D721Med (cell line): Measurements from ENCODE around the gene RFPL3.

Experiments used
- DNase-seq: peaks from one replicate; pipeline ENCODE4 v3.0.0; 2011; ENCODE audit warnings: low spot score; ENCODE audit not compliant: insufficient read length
- FAIRE-seq: peaks from 2 replicates; lab custom pipeline; 2011; peaks lifted over from hg19 to GRCh38; lab: Jason Lieb, UNC
- CTCF ChIP-seq: IDR thresholded peaks from 2 replicates; pipeline ENCODE4 v1.5.1; 2012; ENCODE audit warnings: mild to moderate bottlenecking, control low read depth; ENCODE audit not compliant: insufficient read depth; ENCODE audit errors: missing control alignments

RFPL3 gene

GRCh38 chr22:32324505-32325415 is 32.9 kb upstream of the RFPL3 start:
- DNase-seq = no peak
- TF ChIP-seq CTCF = no peak
- FAIRE-seq = no peak

GRCh38 chr22:32325416-32325801 is 32.3 kb upstream of the RFPL3 start:
- TF ChIP-seq CTCF = no peak
- no peak for DNase-seq
- FAIRE-seq = no peak

DNA sequence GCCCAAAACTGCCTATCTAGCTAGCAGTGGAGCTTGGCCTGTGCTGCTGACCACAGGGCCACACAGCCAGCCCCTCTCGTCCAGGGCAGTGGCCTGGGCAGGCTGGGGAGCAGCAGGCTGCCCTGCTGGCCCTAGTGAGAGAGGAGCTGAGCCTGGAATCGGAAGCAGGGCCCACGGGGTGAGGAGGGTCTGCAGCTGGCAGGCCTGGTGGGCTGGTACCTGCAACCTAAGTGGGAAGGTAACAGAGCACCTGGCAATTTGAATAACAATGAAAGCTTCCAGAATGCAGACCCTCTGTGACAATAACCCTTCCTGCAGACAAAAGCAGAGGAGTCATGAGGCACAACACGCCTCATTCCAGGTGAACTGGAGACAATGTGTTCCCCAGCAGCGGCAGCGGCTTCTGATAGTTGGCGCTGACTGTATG is 31.8 kb upstream of the RFPL3 start:
- DNase-seq = no peak
- TF ChIP-seq CTCF = no peak
- FAIRE-seq = no peak

GRCh38 chr22:32326647-32327046 is 31.0 kb upstream of the RFPL3 start:
- FAIRE-seq = no peak
- no peak for TF ChIP-seq CTCF
- DNase-seq = no peak

DNA sequence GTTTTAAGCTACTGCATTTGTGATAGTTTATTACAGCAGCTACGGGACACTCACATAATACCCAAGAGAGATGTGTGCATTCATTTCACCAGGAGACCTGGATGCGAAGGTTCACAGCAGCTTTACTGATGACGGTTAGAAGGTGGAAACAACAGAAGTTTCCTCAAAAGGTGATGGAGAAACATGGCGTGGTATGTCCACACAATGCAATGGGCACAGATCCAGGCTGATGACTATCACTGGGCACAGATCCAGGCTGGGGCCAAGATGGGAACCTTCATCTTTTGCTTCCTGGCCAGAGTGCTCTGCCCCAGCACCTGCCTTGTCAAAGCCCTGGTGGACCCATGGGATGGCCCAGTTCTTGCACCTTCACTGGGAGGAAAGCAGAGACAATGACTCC is 30.6 kb upstream of the RFPL3 start:
- no peak for TF ChIP-seq CTCF
- DNase-seq (no peak), FAIRE-seq (no peak)

DNA sequence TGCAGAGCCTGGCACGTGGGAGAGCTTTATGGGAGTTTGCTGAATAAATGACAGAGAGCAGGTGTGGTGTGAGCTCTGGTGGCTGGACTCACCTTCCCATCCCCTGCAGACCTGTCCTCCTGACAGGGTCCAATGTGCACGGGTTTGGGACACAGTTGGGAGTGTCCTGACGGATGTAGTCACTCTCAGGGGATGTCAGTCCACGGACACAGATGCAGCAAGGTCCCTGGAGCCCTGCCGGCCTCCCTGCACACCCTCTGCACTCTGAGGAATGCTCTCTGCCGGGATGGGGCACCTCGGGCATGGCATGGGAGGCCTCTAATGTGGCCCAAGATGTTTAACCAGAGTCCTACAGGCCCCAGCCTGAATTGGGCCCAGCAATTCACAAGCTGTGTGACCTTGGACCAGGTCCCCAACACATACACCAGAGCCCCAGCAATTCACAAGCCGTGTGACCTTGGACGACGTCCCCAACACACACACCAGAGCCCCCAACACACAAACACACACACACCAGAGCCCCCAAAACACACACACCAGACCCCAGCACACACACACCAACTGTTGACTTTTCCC is 30.0 kb upstream of the RFPL3 start:
- no peak for TF ChIP-seq CTCF
- no peak for FAIRE-seq

More for the DNA sequence above, 30.0 kb upstream of the RFPL3 start:
- no peak for DNase-seq
